CD4-positive, alpha-beta T cell treated with Interleukin-6 for 4 hours (primary cell): ENCODE results near the gene SV2C.
"Not testable (repeated sequence)": the region's sequence is repeated elsewhere in the genome, so short reads cannot be mapped to it uniquely, and the experiment has no call there.

Experiments
- DNase-seq: peaks from one replicate; pipeline ENCODE4 v3.0.0-alpha.2; 2020; ENCODE audit warnings: mixed read lengths

Gene SV2C

GRCh38 chr5:76305269-76305668, 222.1 kb downstream of the SV2C start:
- no peak for DNase-seq

- no peak for DNase-seq
Observed at GRCh38 chr5:76305775-76306174, 222.6 kb downstream of the SV2C start.

- no peak for DNase-seq
Observed at GRCh38 chr5:76310208-76310607, 227.0 kb downstream of the SV2C start.

GRCh38 chr5:76312783-76313182, 229.6 kb downstream of the SV2C start:
- no peak for DNase-seq

- no peak for DNase-seq
Observed at GRCh38 chr5:76314643-76315042, 231.5 kb downstream of the SV2C start.

- DNase-seq, result no peak
Observed at GRCh38 chr5:76319673-76320072, 236.5 kb downstream of the SV2C start.

GRCh38 chr5:76323494-76323893, 240.3 kb downstream of the SV2C start:
- DNase-seq, result not testable (repeated sequence)

GRCh38 chr5:76325326-76325725, 242.1 kb downstream of the SV2C start:
- no peak for DNase-seq

- DNase-seq, result peak; percentile 64
Observed at GRCh38 chr5:76325876-76326491, 242.8 kb downstream of the SV2C start.

- peak; percentile 10 for DNase-seq
Observed at GRCh38 chr5:76326577-76327302, 243.6 kb downstream of the SV2C start.

- no peak for DNase-seq
Observed at GRCh38 chr5:76329346-76329745, 246.2 kb downstream of the SV2C start.

GRCh38 chr5:76331126-76331525, 247.9 kb downstream of the SV2C start:
- peak; percentile 58 for DNase-seq

GRCh38 chr5:76332102-76332501, 248.9 kb downstream of the SV2C start:
- no peak for DNase-seq

- DNase-seq, result no peak
Observed at GRCh38 chr5:76332611-76333205, 249.5 kb downstream of the SV2C start.

- DNase-seq, result no peak
Observed at GRCh38 chr5:76333571-76333970, 250.4 kb downstream of the SV2C start.

GRCh38 chr5:76334574-76334973, 251.4 kb downstream of the SV2C start:
- no peak for DNase-seq

GRCh38 chr5:76335451-76335850, 252.3 kb downstream of the SV2C start:
- DNase-seq, result not testable (repeated sequence)

- DNase-seq, result not testable (repeated sequence)
Observed at GRCh38 chr5:76336253-76336809, 253.1 kb downstream of the SV2C start.

GRCh38 chr5:76337953-76338451, 254.8 kb downstream of the SV2C start:
- peak; percentile 61 for DNase-seq

- no peak for DNase-seq
Observed at GRCh38 chr5:76339919-76340318, 256.7 kb downstream of the SV2C start.

- DNase-seq, result no peak
Observed at GRCh38 chr5:76341651-76342334, 258.6 kb downstream of the SV2C start.

GRCh38 chr5:76342474-76342873, 259.3 kb downstream of the SV2C start:
- DNase-seq, result no peak

GRCh38 chr5:76345582-76345981, 262.4 kb downstream of the SV2C start:
- no peak for DNase-seq
